Activated T-cell treated with anti-CD3 and anti-CD28 coated beads, Interleukin-2, amount 50 U/mL, for 4 hours (primary cell): ENCODE data around the gene XXYLT1. TPM values are rescaled to one million over a fixed set of nuclear protein-coding genes. Genes with fewer than 3 reads are reported as not detected.
A peak's percentile ranks its signal among the peaks of the same experiment; 100 is the strongest.
"Not testable (repeated sequence)": the region's sequence is repeated elsewhere in the genome, so short reads cannot be mapped to it uniquely, and the experiment has no call there.

ENCODE experiments used
- ATAC-seq, 2 donors: fragments of 200-7000 bp; cut with Tn5 transposase; one replicate each; pipeline ENCODE4 v1.10.0; 2021
- DNase-seq: peaks from one replicate; pipeline ENCODE4 v3.0.0-alpha.2; 2020
- H3K27me3 Mint-ChIP-seq: one replicate; pipeline ENCODE4 v1.8.0; 2021; ENCODE audit warnings: low read depth, mixed read lengths
- H3K36me3 Mint-ChIP-seq: one replicate; pipeline ENCODE4 v1.8.0; 2022; ENCODE audit warnings: mixed read lengths; ENCODE audit not compliant: insufficient read depth
- H3K4me1 Mint-ChIP-seq: one replicate; pipeline ENCODE4 v1.8.0; 2021; ENCODE audit warnings: low read depth, mixed read lengths
- H3K4me3 Mint-ChIP-seq: one replicate; pipeline ENCODE4 v1.8.0; 2021; ENCODE audit warnings: mild to moderate bottlenecking, moderate library complexity, mixed read lengths
- H3K9me3 Mint-ChIP-seq: one replicate; pipeline ENCODE4 v1.8.0; 2021; ENCODE audit warnings: mixed read lengths
- total RNA-seq, 3 donors: library from RNA; stranded (reverse); gene quantifications; one replicate each; pipeline ENCODE4 v1.2.1, GENCODE V29; 2021

XXYLT1 gene
- total RNA-seq, 3 donors from 2014 or later = 8.6 to 10.6 (median 8.8) TPM

DNA sequence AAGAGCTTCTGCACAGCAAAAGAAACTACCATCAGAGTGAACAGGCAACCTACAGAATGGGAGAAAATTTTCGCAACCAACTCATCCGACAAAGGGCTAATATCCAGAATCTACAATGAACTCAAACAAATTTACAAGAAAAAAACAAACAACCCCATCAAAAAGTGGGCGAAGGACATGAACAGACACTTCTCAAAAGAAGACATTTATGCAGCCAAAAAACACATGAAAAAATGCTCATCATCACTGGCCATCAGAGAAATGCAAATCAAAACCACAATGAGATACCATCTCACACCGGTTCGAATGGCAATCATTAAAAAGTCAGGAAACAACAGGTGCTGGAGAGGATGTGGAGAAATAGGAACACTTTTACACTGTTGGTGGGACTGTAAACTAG lies 52.6 kb downstream of the XXYLT1 start:
- not testable (repeated sequence) for ATAC-seq, H3K4me3 Mint-ChIP-seq, DNase-seq, H3K4me1 Mint-ChIP-seq, H3K27me3 Mint-ChIP-seq, H3K9me3 Mint-ChIP-seq
- peaks cover 15% of the 10 kb centered on the region for H3K36me3 Mint-ChIP-seq

DNA sequence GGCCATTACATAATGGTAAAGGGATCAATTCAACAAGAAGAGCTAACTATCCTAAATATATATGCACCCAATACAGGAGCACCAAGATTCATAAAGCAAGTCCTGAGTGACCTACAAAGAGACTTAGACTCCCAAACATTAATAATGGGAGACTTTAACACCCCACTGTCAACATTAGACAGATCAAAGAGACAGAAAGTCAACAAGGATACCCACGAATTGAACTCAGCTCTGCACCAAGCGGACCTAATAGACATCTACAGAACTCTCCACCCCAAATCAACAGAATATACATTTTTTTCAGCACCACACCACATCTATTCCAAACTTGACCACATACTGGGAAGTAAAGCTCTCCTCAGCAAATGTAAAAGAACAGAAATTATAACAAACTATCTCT lies 55.4 kb downstream of the XXYLT1 start:
- not testable (repeated sequence) for H3K9me3 Mint-ChIP-seq, ATAC-seq

DNA sequence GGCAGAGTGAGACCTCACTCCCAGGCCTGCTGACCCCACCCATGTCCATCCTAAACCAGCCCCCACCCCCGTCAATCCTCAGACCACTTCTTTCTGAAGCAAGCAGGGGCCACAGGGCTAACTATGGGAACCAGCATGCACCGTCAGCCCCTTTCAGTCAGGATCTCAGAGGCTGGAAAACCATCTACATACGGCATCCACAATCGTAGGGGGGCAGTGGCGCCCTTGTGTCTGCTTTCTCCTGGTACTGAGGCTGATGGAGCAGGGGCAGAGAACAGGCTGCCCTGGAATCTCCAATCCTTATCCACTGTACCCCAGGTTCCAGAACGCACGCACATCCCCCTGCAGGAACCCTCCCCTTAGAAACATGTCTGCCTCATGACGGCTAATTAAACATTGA lies 56.6 kb downstream of the XXYLT1 start:
- no peak overlapping the region for H3K4me3 Mint-ChIP-seq
- peaks cover 3% of the 10 kb centered on the region for H3K4me1 Mint-ChIP-seq
- DNase-seq (no peak), ATAC-seq (no peak)
- no peaks in the 10 kb centered on the region for H3K27me3 Mint-ChIP-seq
- H3K9me3 Mint-ChIP-seq = no peaks in the 10 kb centered on the region
- H3K36me3 Mint-ChIP-seq = peaks cover 6% of the 10 kb centered on the region

More for the DNA sequence above, 55.4 kb downstream of the XXYLT1 start:
- peaks cover 10% of the 10 kb centered on the region for H3K36me3 Mint-ChIP-seq
- H3K4me3 Mint-ChIP-seq, H3K4me1 Mint-ChIP-seq, DNase-seq, H3K27me3 Mint-ChIP-seq: not testable (repeated sequence)

DNA sequence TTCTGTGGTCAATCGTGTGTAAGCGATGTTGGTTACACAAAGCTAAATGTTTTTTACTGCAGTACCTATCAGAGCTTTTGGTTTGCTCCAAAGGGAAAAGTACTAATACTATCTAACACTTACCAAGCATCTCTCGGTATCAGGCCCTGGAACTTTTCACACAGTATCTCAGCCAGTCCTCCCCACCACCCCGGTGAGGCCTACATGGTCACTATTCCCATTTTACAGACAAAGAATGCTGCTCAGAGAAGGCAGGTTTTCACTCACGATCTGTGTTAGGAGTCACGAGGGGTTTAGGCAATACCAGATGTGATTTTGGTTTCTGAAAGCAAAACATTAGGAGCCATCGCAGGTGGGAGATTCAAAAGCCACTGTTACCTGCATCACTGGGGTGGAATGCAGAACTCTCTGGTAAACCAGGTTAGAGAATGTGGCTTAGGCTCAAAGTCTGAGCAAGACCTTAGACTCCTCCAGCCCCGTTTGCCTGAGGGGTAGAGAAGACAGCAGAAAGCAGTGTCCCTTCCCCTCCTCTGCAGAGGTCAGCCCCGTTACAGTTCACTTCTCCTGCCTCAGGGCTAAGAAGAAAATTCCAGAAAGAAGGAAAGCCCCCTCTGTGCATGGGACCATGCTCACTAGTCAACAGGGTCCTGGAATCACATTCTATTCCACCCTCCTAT lies 57.2 kb downstream of the XXYLT1 start:
- Mint-ChIP-seq H3K9me3 (no peaks in the 10 kb centered on the region), H3K36me3 (peaks cover 2% of the 10 kb centered on the region), H3K4me3 (no peak overlapping the region), H3K4me1 (peaks cover 3% of the 10 kb centered on the region), H3K27me3 (no peaks in the 10 kb centered on the region)
- DNase-seq = no peak
- no peak for ATAC-seq

DNA sequence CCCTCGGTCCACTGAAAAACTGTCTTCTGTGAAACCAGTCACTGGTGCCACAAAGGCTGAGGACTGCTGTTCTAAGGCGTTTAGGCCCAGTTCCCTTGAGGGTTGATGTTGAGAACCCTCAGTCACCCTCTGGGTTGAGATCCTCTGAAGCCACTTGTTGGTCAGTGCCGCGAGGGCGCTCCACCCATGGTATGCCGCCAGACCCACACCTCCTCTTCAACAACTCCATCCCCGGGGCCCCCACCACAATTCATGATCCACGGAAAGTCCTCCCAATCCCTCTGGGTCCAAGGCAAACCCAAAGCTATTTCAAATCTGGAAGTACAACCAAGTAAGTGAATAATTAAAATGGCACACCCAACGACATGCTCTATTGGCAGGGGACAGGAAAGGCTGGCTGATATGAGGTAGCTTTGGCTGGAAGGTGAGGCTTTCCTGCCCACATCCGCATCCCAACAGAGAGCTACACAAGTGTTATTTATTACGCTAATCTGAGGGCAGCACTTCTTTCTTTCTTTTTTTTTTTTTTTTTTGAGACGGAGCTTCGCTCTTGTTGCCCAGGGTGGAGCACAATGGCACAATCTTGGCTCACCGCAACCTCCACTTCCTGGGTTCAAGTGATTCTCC lies 58.1 kb downstream of the XXYLT1 start:
- ATAC-seq = no peak
- Mint-ChIP-seq H3K36me3 (peaks cover 2% of the 10 kb centered on the region), H3K27me3 (no peaks in the 10 kb centered on the region), H3K4me1 (peaks cover 8% of the 10 kb centered on the region), H3K9me3 (no peaks in the 10 kb centered on the region), H3K4me3 (no peak overlapping the region)
- no peak for DNase-seq

DNA sequence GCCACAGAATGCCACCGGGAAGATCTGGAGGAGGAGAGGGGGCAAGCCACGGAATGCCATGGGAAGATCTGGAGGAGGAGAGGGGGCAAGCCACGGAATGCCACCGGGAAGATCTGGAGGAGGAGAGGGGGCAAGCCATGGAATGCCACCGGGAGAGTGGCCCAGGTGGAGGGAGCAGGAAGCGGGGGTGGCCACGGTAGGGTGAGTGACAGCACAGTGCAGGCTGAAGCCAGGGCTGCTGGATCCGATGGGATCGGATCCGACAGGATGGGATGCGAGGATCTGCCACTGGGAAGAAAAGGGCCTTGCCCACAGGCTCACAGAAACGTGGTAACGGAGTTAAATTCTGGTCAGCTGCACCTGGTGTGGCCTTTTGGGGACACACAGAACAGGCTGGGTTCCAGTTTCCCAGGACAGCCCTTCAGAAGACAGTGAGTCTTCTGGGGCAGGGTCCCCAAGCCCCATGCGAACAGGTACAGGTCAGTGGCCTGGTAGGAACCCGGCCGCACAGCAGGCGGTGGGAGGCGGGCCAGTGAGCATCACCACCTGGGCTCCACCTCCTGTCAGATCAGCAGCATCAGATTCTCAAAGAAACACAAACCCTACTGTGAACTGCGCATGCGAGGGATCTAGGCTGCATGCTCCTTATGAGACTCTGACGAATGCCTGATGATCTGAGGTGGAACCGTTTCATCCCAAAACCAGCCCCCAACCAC lies 58.8 kb downstream of the XXYLT1 start:
- no peaks in the 10 kb centered on the region for H3K9me3 Mint-ChIP-seq
- H3K4me1 Mint-ChIP-seq = peaks cover 8% of the 10 kb centered on the region
- DNase-seq (no peak), ATAC-seq (no peak)
- H3K27me3 Mint-ChIP-seq = no peaks in the 10 kb centered on the region
- no peak overlapping the region for H3K4me3 Mint-ChIP-seq
- H3K36me3 Mint-ChIP-seq = peaks cover 2% of the 10 kb centered on the region

DNA sequence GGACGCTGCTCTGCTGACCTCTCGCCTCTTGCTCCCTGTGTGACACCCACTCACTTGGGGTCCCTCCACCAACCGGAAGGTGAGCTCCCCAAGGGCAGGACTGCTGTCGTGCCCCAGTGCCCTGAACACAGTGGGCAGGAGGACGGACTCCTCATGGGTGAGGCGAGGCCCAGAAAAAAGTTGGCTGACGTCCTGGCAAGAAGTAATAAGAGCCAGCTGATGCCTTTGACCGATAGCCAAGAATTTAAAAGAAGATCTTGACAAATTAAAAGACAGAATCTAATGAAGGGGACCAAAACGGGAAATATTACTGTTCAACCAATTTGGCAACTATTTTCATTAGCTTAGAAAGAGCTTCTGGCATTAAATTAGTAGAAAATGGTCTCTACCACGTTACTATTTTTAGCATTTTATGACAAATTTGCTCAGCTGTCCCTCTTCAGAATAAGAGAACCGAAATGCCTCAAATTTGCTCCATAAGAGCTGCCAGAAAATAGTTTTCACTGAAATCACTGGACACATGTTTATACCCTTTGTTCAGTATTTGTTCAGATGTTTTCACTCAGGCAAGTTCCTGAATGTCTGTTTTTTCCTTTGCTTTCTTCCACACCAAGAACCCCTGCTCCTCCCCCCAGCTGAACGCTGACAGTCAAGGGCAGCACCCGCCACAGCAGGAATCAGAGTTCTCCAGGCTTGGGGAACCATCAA lies 60.5 kb downstream of the XXYLT1 start:
- H3K4me1 Mint-ChIP-seq = peaks cover 8% of the 10 kb centered on the region
- no peak for ATAC-seq
- no peak for DNase-seq
- peaks cover 2% of the 10 kb centered on the region for H3K36me3 Mint-ChIP-seq
- no peak overlapping the region for H3K4me3 Mint-ChIP-seq
- no peaks in the 10 kb centered on the region for H3K27me3 Mint-ChIP-seq
- no peaks in the 10 kb centered on the region for H3K9me3 Mint-ChIP-seq

DNA sequence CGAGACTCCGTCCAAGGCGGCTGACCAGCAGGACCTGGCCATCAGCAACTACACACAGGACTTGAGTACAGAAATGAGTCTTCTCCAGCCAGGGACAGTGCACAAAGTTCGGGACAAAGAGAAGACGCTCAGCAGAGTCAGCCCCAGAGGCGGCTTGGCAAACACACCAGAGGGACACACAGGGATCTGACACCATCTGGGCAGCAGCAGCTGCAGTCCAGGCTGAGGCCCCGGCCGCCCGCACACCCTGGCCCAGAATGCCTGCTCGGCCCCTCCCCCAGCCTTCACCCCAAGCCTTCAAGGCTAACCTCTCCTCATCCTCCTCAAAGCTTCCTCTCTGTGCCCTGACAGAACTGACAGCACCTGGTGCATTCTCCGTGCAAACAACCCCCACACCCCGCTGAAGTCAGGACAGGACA lies 61.1 kb downstream of the XXYLT1 start:
- peaks cover 2% of the 10 kb centered on the region for H3K36me3 Mint-ChIP-seq
- H3K4me3 Mint-ChIP-seq = no peak overlapping the region
- H3K27me3 Mint-ChIP-seq = no peaks in the 10 kb centered on the region
- no peak for ATAC-seq
- no peaks in the 10 kb centered on the region for H3K9me3 Mint-ChIP-seq
- peaks cover 8% of the 10 kb centered on the region for H3K4me1 Mint-ChIP-seq
- no peak for DNase-seq

DNA sequence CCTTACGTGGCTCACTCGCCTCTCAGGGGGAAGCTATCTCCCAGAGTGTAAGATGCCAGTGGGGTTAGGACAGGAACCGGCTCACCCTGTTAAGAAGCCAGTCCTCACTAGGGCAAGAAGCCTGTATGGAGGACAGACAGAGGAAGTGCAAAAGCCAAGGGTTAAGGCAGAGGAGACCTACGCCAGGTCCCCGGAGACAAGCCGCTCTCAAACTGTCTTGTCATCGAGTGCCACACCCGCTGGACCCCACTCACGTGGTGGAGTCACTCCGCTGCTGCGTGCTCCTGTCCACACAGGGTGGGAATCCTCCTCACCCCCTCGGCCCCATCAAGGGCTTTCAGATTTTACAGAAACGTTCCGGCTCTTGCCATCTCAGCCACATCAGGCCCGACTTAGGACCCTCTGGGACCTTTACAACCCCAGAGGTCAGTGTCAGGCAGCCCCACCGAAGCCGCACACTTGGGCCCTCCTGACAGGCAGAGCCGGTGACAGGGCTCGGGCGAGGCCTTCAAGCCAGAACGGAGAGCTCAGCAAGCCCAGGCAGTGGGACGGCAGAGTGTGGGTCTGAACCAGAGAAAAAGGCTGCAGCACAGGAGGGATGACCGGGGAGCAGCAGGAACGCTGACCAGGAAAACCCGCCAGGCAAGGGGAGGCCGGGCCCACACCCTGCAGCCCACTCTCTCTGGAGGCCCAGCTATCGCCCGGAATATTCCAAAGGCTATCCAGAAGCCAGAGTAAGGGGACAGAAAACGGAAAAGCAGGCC lies 61.7 kb downstream of the XXYLT1 start:
- peaks cover 12% of the 10 kb centered on the region for H3K4me1 Mint-ChIP-seq
- DNase-seq (no peak), ATAC-seq (no peak)
- peaks cover 2% of the 10 kb centered on the region for H3K36me3 Mint-ChIP-seq
- H3K4me3 Mint-ChIP-seq = no peak overlapping the region
- no peaks in the 10 kb centered on the region for H3K27me3 Mint-ChIP-seq
- no peaks in the 10 kb centered on the region for H3K9me3 Mint-ChIP-seq

DNA sequence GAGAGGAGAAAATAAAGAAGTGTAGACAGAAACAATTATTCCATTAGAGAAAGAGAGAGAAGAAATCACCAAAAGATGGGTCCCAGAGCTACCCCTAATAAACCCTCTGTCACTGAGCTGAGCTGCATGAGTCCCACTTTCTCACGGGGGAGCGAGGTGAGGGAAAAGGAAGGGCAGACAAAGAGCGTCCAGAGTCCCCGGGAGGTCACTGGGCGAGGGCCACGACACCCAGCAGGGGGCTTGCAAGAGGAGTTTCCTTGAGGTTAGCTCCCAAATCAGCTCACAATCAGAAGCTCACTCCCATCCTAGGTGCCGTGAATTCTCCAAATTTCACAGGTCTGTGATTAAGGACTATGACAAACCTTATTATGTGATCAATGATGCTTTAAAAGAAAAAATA lies 62.3 kb downstream of the XXYLT1 start:
- Mint-ChIP-seq H3K27me3 (no peaks in the 10 kb centered on the region), H3K4me3 (no peak overlapping the region), H3K36me3 (peaks cover 2% of the 10 kb centered on the region), H3K4me1 (peaks cover 13% of the 10 kb centered on the region), H3K9me3 (no peaks in the 10 kb centered on the region)
- DNase-seq = no peak
- ATAC-seq = no peak

DNA sequence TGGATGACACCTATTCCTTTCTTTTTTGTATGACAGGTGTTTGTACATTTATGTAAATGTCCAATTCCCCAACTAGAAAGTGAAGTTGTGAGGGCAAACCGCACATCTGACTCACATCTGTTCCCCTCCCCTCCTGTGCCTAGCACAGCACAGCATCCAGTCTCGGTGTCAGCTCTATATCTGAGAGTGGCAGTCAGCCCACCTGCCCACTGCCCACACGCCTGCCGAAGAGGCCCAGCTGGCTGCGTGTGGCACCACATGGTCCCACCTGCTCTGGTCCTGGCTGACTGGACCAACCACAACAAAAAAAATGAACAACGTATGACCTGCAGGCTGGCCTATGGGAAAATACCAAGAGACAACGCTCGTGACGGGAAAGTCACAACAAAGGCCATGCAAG lies 62.8 kb downstream of the XXYLT1 start:
- peaks cover 15% of the 10 kb centered on the region for H3K4me1 Mint-ChIP-seq
- H3K36me3 Mint-ChIP-seq = peaks cover 2% of the 10 kb centered on the region
- H3K4me3 Mint-ChIP-seq = no peak overlapping the region
- H3K27me3 Mint-ChIP-seq = no peaks in the 10 kb centered on the region
- ATAC-seq (peak; percentile 74 to 85), DNase-seq (no peak)
- H3K9me3 Mint-ChIP-seq = no peaks in the 10 kb centered on the region

DNA sequence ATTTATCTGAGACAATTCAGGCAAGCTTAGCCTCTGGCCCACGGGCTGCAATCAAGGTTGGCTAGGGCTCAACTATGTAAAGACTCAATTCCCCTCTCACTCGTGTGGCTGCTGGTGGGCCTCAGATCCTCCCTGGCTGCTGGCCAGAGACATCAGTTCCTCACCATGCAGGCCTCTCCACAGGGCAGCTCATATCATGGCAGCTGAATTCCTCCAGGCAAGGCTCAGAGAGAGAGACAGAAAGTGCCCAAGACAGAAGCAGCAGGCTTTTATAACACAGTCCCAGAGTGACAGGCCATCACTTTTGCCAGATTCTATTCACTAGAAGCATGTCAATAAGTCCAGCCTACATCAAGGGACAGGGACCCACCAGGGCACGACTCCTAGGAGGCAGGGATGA lies 63.2 kb downstream of the XXYLT1 start:
- H3K36me3 Mint-ChIP-seq = peaks cover 2% of the 10 kb centered on the region
- H3K4me1 Mint-ChIP-seq = peaks cover 15% of the 10 kb centered on the region
- DNase-seq (no peak), ATAC-seq (peak in 1 of 2 donors; percentile 18)
- H3K27me3 Mint-ChIP-seq = no peaks in the 10 kb centered on the region
- no peaks in the 10 kb centered on the region for H3K9me3 Mint-ChIP-seq
- no peak overlapping the region for H3K4me3 Mint-ChIP-seq

DNA sequence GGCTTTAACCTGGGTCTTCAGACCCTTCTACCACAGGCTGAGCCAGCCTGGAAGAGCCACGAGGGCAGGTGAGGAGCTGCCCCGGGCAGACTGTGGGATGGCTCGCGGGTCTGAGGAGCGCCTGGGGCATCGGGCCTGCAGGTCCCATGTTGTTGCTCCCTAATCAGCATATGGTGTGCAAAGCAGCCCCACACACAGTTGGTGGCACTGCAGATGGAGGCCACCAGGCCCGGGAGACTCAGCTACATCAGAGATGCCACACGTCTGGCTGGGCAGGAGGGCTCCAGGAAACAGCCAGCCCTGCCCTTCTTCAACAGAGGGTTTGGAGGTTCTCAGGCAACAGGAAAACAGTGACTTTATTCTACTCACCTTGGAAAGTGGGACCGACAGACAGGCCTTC lies 63.9 kb downstream of the XXYLT1 start:
- Mint-ChIP-seq H3K27me3 (no peaks in the 10 kb centered on the region), H3K36me3 (peaks cover 2% of the 10 kb centered on the region), H3K4me3 (no peak overlapping the region), H3K9me3 (no peaks in the 10 kb centered on the region), H3K4me1 (peaks cover 15% of the 10 kb centered on the region)
- DNase-seq (no peak), ATAC-seq (no peak)
